GM19468 (cell line): ENCODE measurements around the gene EMCN.
"Not testable (repeated sequence)": the region's sequence is repeated elsewhere in the genome, so short reads cannot be mapped to it uniquely, and the experiment has no call there.

ENCODE experiments used
- ATAC-seq: cut with Tn5 transposase; IDR thresholded peaks from one replicate; pipeline ENCODE4 v1.9.1; 2021; ENCODE audit warnings: mild to moderate bottlenecking, moderate library complexity, moderate number of reproducible peaks; ENCODE audit not compliant: unreplicated experiment; ENCODE audit errors: extremely low read depth

The EMCN gene

GRCh38 chr4:100391863-100392262 lies 126.0 kb downstream of the EMCN start:
- ATAC-seq, result no peak

DNA sequence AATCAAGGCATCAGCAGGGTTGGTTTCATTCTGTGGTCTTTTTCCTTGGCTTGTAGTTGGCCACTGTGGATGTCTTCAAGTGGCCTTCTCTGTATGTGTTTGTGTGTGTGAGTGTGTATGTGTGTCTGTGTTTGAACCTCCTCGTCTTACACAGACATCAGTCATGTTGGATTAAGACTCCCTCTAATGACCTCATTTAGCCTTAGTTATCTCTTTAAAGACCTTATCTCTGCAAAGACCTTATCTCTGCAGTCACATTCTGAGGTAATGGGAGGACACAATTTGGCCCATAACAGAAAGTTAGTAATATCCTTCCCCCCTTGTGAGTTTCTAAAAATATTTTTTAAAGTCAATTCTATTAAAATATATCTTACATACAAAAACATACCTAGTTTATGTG lies 126.7 kb downstream of the EMCN start:
- no peak for ATAC-seq

- ATAC-seq, result no peak
These were observed 131.6 kb downstream of the EMCN start for GRCh38 chr4:100386270-100386669.

DNA sequence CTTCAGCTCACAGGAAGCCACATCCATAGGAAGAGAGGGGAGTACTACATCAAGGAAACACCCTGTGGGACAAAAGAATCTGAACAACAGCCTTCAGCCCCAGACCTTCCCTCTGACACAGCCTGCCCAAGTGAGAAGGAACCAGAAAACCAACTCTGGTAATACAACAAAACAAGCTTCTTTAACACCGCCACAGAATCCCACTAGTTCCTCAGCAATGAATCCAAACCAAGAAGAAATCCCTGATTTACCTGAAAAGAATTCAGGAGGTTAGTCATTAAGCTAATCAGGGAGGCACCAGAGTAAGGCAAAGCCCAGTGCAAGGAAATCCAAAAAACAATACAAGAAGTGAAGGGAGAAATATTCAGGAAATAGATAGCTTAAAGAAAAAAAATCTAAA lies 137.4 kb downstream of the EMCN start:
- not testable (repeated sequence) for ATAC-seq

- ATAC-seq, result no peak
These were observed 138.2 kb downstream of the EMCN start for GRCh38 chr4:100379583-100380105.

GRCh38 chr4:100372432-100372831 lies 145.4 kb downstream of the EMCN start:
- no peak for ATAC-seq

GRCh38 chr4:100369871-100370270 lies 148.0 kb downstream of the EMCN start:
- ATAC-seq, result no peak

GRCh38 chr4:100367451-100367850 lies 150.4 kb downstream of the EMCN start:
- no peak for ATAC-seq

DNA sequence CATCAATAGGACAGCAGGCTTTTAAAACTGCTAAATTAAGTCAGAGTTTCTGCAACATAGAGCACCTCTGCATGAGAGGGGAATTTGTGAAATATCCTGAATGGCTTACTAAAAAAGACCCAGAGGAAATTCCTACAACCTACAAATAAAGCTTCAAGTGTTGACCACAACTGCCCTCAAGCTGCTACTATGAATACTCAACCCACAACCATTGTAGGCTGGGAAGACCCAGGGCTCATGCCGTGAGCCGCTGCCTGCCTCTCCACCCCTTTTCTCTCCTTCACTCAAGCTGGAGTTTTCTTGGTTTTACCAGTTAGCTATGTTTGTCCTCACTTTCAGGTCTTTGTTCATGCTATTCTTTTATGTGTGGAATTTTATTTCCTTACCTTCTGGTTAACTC lies 151.6 kb downstream of the EMCN start:
- no peak for ATAC-seq

GRCh38 chr4:100362366-100362765 lies 155.5 kb downstream of the EMCN start:
- no peak for ATAC-seq

GRCh38 chr4:100361336-100361735 lies 156.5 kb downstream of the EMCN start:
- no peak for ATAC-seq

- ATAC-seq, result no peak
These were observed 157.6 kb downstream of the EMCN start for GRCh38 chr4:100360211-100360610.

- ATAC-seq, result no peak
These were observed 158.4 kb downstream of the EMCN start for GRCh38 chr4:100359441-100359840.

DNA sequence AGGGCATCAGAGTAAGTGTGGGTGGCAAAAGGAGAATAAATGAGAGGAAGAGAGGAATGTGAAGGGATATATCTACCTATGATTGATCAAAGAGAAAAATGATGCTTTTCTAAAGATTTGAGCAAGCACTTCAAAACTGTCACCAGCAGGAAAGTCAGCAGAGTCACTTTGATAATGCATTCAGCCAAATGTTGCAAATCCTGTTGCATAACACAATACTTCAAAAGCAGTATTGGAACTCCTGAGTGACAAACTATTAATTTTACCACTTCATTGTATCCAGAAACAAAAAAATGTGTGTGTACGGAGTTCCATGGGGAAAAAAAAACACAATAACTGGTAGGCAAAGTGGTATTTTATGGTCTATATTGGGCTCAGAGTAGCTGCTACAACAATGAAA lies 160.3 kb downstream of the EMCN start:
- no peak for ATAC-seq

DNA sequence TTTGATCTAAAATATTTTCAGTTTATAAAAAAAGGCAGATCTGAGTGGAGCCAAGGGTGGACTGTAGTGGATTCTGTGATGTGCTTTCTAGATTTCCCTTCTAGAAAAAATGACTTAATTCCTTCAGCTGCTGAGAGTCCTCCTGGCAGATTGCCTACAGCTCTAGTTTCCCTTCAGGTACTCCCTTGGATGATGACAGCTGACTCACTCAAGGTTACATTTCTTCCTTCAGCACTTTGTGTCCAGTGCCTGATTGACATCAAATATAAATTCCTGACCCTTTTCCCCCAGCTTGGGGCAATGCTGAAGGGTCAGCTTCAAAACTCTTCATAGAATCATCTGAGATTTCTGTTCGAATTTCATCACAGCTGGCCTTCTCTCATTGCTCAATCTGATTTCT lies 161.7 kb downstream of the EMCN start:
- ATAC-seq, result no peak

DNA sequence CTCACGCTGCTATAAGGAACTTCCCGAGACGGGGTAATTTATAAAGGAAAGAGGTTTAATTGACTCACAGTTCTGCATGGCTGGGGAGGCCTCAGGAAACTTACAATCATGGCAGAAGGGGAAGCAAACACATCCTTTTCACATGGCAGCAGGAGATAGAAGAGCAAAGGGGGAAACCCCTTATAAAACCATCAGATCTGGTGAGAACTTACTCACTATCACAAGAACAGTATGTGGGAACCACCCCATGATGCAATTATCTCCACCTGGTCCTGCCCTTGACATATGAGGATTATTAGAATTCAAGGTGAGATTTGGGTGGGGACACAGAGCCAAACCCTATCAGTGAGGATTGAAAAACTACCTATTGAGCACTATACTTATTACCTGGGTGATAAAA lies 165.5 kb downstream of the EMCN start:
- ATAC-seq, result not testable (repeated sequence)

- ATAC-seq, result no peak
These were observed 169.3 kb downstream of the EMCN start for GRCh38 chr4:100348473-100348872.

GRCh38 chr4:100347241-100347640 lies 170.6 kb downstream of the EMCN start:
- ATAC-seq, result no peak

DNA sequence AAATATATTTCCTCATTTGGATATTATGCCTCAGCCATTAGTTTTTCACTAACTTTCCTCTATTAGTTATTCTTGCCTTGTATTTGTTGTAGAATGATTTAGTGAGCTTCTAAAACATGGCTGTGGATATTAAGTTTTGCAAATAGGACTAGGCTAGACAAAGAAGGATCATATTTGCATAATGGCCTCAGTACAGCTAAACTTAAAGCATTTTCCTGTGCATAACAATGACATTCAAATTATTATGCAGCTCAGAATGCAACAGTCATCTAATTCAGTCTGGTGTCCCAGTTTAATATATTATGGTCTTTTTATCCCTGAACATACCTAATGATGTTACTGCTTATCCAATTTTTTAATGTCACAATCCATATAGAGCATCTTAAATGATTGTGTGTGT lies 172.2 kb downstream of the EMCN start:
- no peak for ATAC-seq
